HEK293 (cell line): ENCODE data around the gene POLE3.
"Not testable (repeated sequence)": the region's sequence is repeated elsewhere in the genome, so short reads cannot be mapped to it uniquely, and the experiment has no call there.

ENCODE experiments used
- CTCF ChIA-PET: fragments of 350-600 bp; formaldehyde crosslinking; extraction: SDS; loops from one replicate; lab custom pipeline; 2021; ENCODE audit warnings: antibody characterized with exemption; lab: Yijun Ruan, JAX
- POLR2A ChIA-PET: fragments of 300-600 bp; formaldehyde crosslinking; extraction: SDS; loops from one replicate; lab custom pipeline; 2020; ENCODE audit warnings: antibody characterized with exemption, inconsistent platforms; lab: Yijun Ruan, JAX
- H3K27ac ChIP-seq: fragments of 200-500 bp; sonication (Bioruptor generic); 2 replicates; pipeline ENCODE4 v1.5.1; 2014; ENCODE audit warnings: low read depth, low read length, control low read depth, inconsistent platforms; ENCODE audit errors: extremely low read depth
- H3K36me3 ChIP-seq, 2 experiments: fragments of 200-500 bp in 1 of 2; sonication (Bioruptor generic) in 1 of 2; 1 replicate in 1 of 2; 2 replicates in 1 of 2; pipeline ENCODE4 v1.5.1; 2014 to 2017; ENCODE audit warnings: inconsistent platforms in 2 of 2, low read length in 2 of 2; ENCODE audit not compliant: control insufficient read depth in 2 of 2, insufficient read depth in 1 of 2
- H3K4me1 ChIP-seq: fragments of 200-500 bp; sonication (Bioruptor generic); 2 replicates; pipeline ENCODE4 v1.5.1; 2014; ENCODE audit warnings: mild to moderate bottlenecking, low read length, inconsistent platforms; ENCODE audit not compliant: control insufficient read depth, insufficient read depth
- H3K4me3 ChIP-seq: 2 replicates; pipeline ENCODE4 v1.5.1; 2011; ENCODE audit warnings: low read depth, mild to moderate bottlenecking, control low read depth, low read length, moderate library complexity
- H3K9me3 ChIP-seq: fragments of 200-500 bp; sonication (Bioruptor generic); 2 replicates; pipeline ENCODE4 v1.5.1; 2014; ENCODE audit warnings: low read depth, low read length, inconsistent platforms; ENCODE audit not compliant: control insufficient read depth, insufficient read depth
- CTCF ChIP-seq: fragments of 450-650 bp; formaldehyde crosslinking; IDR thresholded peaks from 2 replicates; pipeline ENCODE4 v1.5.1; 2016; ENCODE audit warnings: missing biosample characterization, missing genetic modification characterization
- KLF8 ChIP-seq: fragments of 450-650 bp; formaldehyde crosslinking; IDR thresholded peaks from 2 replicates; pipeline ENCODE4 v1.5.1; 2016; ENCODE audit warnings: missing biosample characterization, missing genetic modification characterization
- PRDM10 ChIP-seq: fragments of 450-650 bp; formaldehyde crosslinking; IDR thresholded peaks from 2 replicates; pipeline ENCODE4 v1.5.1; 2016; ENCODE audit warnings: missing biosample characterization, missing genetic modification characterization
- SALL2 ChIP-seq: fragments of 450-650 bp; formaldehyde crosslinking; IDR thresholded peaks from 2 replicates; pipeline ENCODE4 v1.5.0; 2017; ENCODE audit warnings: missing biosample characterization, mild to moderate bottlenecking, missing genetic modification characterization, borderline replicate concordance
- TCF7L2 ChIP-seq: IDR thresholded peaks from 2 replicates; pipeline ENCODE4 v1.6.1; 2011; ENCODE audit warnings: low read depth, mild to moderate bottlenecking, inconsistent platforms, low read length, moderate library complexity, borderline replicate concordance
- YY1 ChIP-seq: fragments of 450-650 bp; formaldehyde crosslinking; IDR thresholded peaks from 2 replicates; pipeline ENCODE4 v1.5.1; 2018; ENCODE audit warnings: missing biosample characterization, missing genetic modification characterization
- ZNF155 ChIP-seq: fragments of 450-650 bp; formaldehyde crosslinking; IDR thresholded peaks from 2 replicates; pipeline ENCODE4 v1.5.1; 2016; ENCODE audit warnings: missing biosample characterization, missing genetic modification characterization
- ZNF174 ChIP-seq: fragments of 450-650 bp; formaldehyde crosslinking; IDR thresholded peaks from 2 replicates; pipeline ENCODE4 v1.5.0; 2017; ENCODE audit warnings: missing biosample characterization, mild to moderate bottlenecking, missing genetic modification characterization
- ZNF2 ChIP-seq: fragments of 450-650 bp; formaldehyde crosslinking; IDR thresholded peaks from 2 replicates; pipeline ENCODE4 v1.5.1; 2016; ENCODE audit warnings: missing biosample characterization, missing genetic modification characterization
- ZNF221 ChIP-seq: fragments of 450-650 bp; formaldehyde crosslinking; IDR thresholded peaks from 2 replicates; pipeline ENCODE4 v1.5.1; 2017; ENCODE audit warnings: missing biosample characterization, missing genetic modification characterization, borderline replicate concordance
- ZNF266 ChIP-seq: fragments of 450-650 bp; formaldehyde crosslinking; IDR thresholded peaks from 2 replicates; pipeline ENCODE4 v1.5.1; 2016; ENCODE audit warnings: missing biosample characterization, missing genetic modification characterization, low read depth
- ZNF292 ChIP-seq: fragments of 450-650 bp; formaldehyde crosslinking; IDR thresholded peaks from 2 replicates; pipeline ENCODE4 v1.5.1; 2016; ENCODE audit warnings: low read depth, missing biosample characterization, missing genetic modification characterization, borderline replicate concordance
- ZNF311 ChIP-seq: fragments of 450-650 bp; formaldehyde crosslinking; IDR thresholded peaks from 2 replicates; pipeline ENCODE4 v1.5.1; 2017; ENCODE audit warnings: missing biosample characterization, missing genetic modification characterization, borderline replicate concordance
- ZNF404 ChIP-seq: fragments of 450-650 bp; formaldehyde crosslinking; IDR thresholded peaks from 2 replicates; pipeline ENCODE4 v1.5.1; 2017; ENCODE audit warnings: missing biosample characterization, missing genetic modification characterization
- ZNF416 ChIP-seq: fragments of 450-650 bp; formaldehyde crosslinking; IDR thresholded peaks from 2 replicates; pipeline ENCODE4 v1.5.1; 2016; ENCODE audit warnings: missing biosample characterization, missing genetic modification characterization
- ZNF560 ChIP-seq: fragments of 450-650 bp; formaldehyde crosslinking; IDR thresholded peaks from 2 replicates; pipeline ENCODE4 v1.5.1; 2017; ENCODE audit warnings: missing biosample characterization, missing genetic modification characterization, borderline replicate concordance
- ZNF629 ChIP-seq: fragments of 450-650 bp; formaldehyde crosslinking; IDR thresholded peaks from 2 replicates; pipeline ENCODE4 v1.5.1; 2017; ENCODE audit warnings: missing biosample characterization, missing genetic modification characterization
- ZNF654 ChIP-seq: fragments of 450-650 bp; formaldehyde crosslinking; IDR thresholded peaks from 2 replicates; pipeline ENCODE4 v1.5.1; 2016; ENCODE audit warnings: low read depth, missing biosample characterization, missing genetic modification characterization
- ZNF660 ChIP-seq: fragments of 450-650 bp; IDR thresholded peaks from 2 replicates; pipeline ENCODE4 v1.5.1; 2018; ENCODE audit warnings: missing biosample characterization, mild to moderate bottlenecking, missing genetic modification characterization
- ZNF777 ChIP-seq: fragments of 450-650 bp; formaldehyde crosslinking; IDR thresholded peaks from 2 replicates; pipeline ENCODE4 v1.5.1; 2017; ENCODE audit warnings: missing biosample characterization, missing genetic modification characterization, borderline replicate concordance
- ZNF843 ChIP-seq: fragments of 450-650 bp; formaldehyde crosslinking; IDR thresholded peaks from 2 replicates; pipeline ENCODE4 v1.5.1; 2016; ENCODE audit warnings: missing biosample characterization, missing genetic modification characterization
- TF ChIP-seq, protein P1 (sequence below): fragments of 450-650 bp; formaldehyde crosslinking; IDR thresholded peaks from 2 replicates; pipeline ENCODE4; 2016; ENCODE audit warnings: missing biosample characterization, missing genetic modification characterization

POLE3 gene

DNA sequence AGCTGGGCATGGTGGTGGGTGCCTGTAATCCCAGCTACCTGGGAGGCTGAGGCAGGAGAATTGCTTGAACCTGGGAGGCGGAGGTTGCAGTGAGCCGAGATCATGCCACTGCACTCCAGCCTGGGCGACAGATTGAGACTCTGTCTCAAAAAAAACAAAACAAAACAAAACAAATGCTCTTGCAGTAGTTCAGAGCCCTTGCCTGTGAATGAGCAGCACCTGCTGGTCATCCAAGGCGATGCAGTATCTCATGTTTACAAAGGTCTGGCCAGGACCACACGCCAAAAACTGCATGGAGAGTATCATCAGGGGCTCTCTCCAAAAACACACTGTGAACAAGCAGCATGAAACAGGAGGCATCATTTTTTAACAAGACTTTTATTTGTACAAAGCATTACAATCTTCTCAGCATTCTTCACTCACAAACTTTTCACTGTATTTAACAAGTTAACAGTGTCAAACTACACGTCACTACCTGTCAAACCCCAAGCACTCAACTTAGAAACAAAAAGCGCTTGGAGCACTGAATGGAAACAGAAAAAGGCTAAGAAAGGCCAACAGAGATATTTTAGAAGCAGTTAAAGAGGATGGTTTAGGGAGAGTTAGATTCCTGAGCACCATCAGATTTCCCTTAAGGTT, 3.5 kb downstream of the POLE3 start:
- TF ChIP-seq CTCF (tag by site-specific recombination) (0 out of 2 replicates have a peak, but pooled peaks have one; percentile 61), ZNF654 (tag by site-specific recombination) (peak; percentile 80), ZNF2 (peak; percentile 31; the same call in 1 of the 2 replicates), ZNF629 (0 out of 2 replicates have a peak, but pooled peaks have one; percentile 18), ZNF660 (tag by site-specific recombination) (0 out of 2 replicates have a peak, but pooled peaks have one; percentile 35)
- ChIA-PET CTCF (interaction anchor here (0.6 to 2.0 kb wide), 11 partner anchors 12 to 248 kb away, joined by 3 to 11 read pairs (median 3); partner anchors contain the start of genes CDC26 and PRPF4), POLR2A (interaction anchor here (0.7 kb wide), 1 partner anchor 41 kb away, joined by 6 read pairs; no protein-coding TSS in a partner anchor)
- H3K9me3 ChIP-seq, H3K4me1 ChIP-seq, H3K27ac ChIP-seq, H3K4me3 ChIP-seq: not testable (repeated sequence)
- peaks cover 13 to 28% of the 10 kb centered on the region in 2 experiments for H3K36me3 ChIP-seq

DNA sequence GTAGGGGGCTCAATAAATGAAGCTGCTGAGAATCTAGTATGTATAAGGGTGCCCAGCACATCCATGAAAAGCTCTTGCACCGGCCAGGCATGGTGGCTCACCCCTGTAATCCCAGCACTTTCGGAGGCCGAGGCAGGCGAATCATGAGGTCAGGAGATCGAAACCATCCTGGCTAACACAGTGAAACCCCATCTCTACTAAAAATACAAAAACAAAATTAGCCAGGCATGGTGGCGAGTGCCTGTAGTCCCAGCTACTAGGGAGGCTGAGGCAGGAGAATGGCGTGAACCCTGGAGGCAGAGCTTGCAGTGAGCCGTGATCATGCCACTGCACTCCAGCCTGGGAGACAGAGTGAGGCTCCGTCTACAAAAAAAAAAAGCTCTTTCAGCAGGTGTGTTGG, 4.1 kb downstream of the POLE3 start:
- peak; percentile 46; the same call in 1 of the 2 replicates for TF ChIP-seq PRDM10
- TF ChIP-seq, all 188 proteins: peak for 1; not testable (repeated sequence) for 187
- not testable (repeated sequence) for H3K4me1 ChIP-seq, H3K4me3 ChIP-seq, H3K27ac ChIP-seq, H3K9me3 ChIP-seq
- POLR2A ChIA-PET, result interaction anchor here (0.7 kb wide), 1 partner anchor 41 kb away, joined by 6 read pairs; no protein-coding TSS in a partner anchor
- CTCF ChIA-PET, result interaction anchor here (0.6 to 1.9 kb wide), 8 partner anchors 11 to 253 kb away, joined by 3 to 11 read pairs (median 3); no protein-coding TSS in a partner anchor
- peaks cover 13 to 28% of the 10 kb centered on the region in 2 experiments for H3K36me3 ChIP-seq

GRCh38 chr9:113403646-113404045, 6.8 kb downstream of the POLE3 start:
- no peak for TF ChIP-seq ZNF221 (tag by site-specific recombination)
- no peak for TF ChIP-seq ZNF266
- no peak for TF ChIP-seq ZNF404 (tag by site-specific recombination)
- TF ChIP-seq TCF7L2, result no peak
- TF ChIP-seq ZNF560 (tag by site-specific recombination), result no peak
- no peak for TF ChIP-seq ZNF843 (tag by site-specific recombination)
- no peak for TF ChIP-seq SALL2
- no peak for TF ChIP-seq ZNF292
- TF ChIP-seq ZNF155 (tag by site-specific recombination), result no peak
- no peak for TF ChIP-seq ZNF777 (tag by site-specific recombination)
- TF ChIP-seq, protein P1, sequence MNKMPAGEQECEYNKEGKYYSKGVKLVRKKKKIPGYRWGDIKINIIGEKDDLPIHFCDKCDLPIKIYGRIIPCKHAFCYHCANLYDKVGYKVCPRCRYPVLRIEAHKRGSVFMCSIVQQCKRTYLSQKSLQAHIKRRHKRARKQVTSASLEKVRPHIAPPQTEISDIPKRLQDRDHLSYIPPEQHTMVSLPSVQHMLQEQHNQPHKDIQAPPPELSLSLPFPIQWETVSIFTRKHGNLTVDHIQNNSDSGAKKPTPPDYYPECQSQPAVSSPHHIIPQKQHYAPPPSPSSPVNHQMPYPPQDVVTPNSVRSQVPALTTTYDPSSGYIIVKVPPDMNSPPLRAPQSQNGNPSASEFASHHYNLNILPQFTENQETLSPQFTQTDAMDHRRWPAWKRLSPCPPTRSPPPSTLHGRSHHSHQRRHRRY (tag by site-specific recombination), result no peak
- TF ChIP-seq ZNF416 (tag by site-specific recombination), result no peak
- no peak for TF ChIP-seq KLF8 (tag by site-specific recombination)
- no peak for TF ChIP-seq ZNF311 (tag by site-specific recombination)
- no peak for TF ChIP-seq ZNF174
- no peak for TF ChIP-seq YY1
- TF ChIP-seq, all 188 proteins: peak for 0
- no peak overlapping the region for H3K4me3 ChIP-seq
- POLR2A ChIA-PET, result interaction anchor here (0.9 to 1.9 kb wide), 3 partner anchors 60 to 64 kb away, joined by 3 to 5 read pairs (median 3); partner anchors contain the start of gene WDR31
- H3K36me3 ChIP-seq, result peaks cover 7 to 17% of the 10 kb centered on the region in 2 experiments
- peaks cover 5% of the 10 kb centered on the region for H3K4me1 ChIP-seq
- H3K27ac ChIP-seq, result no peak overlapping the region
- CTCF ChIA-PET, result interaction anchor here (0.6 to 5.0 kb wide), 10 partner anchors 27 to 1068 kb away, joined by 3 to 26 read pairs (median 4); partner anchors contain the start of genes CDC26 and PRPF4
- H3K9me3 ChIP-seq, result no peaks in the 10 kb centered on the region
